Heart right ventricle (tissue), 16 donors: ENCODE data around the gene ARPC4. TPM values are rescaled to one million over a fixed set of nuclear protein-coding genes. Genes with fewer than 3 reads are reported as not detected.

ENCODE experiments used
- ATAC-seq, 8 donors: fragments of 200-7000 bp; cut with Tn5 transposase; one replicate each; pipeline ENCODE4 v1.9.1; 2020; ENCODE audit warnings: mild to moderate bottlenecking in 8 of 8, moderate library complexity in 8 of 8, moderate number of reproducible peaks in 1 of 8
- DNase-seq, 2 donors: peaks; one replicate each; pipeline ENCODE4 v3.0.0-alpha.2; 2020
- H3K27ac ChIP-seq, 10 donors: fragments of 200-600 bp; sonication (generic) in 2 of 10; one replicate each; pipeline versions ENCODE4 v1.5.0 to v1.8.0; 2020 to 2022; ENCODE audit warnings: mild to moderate bottlenecking in 3 of 10
- H3K27me3 ChIP-seq, 7 donors: fragments of 200-600 bp; one replicate each; pipeline ENCODE4 v1.8.0; 2021 to 2022; ENCODE audit warnings: mild to moderate bottlenecking in 2 of 7
- H3K36me3 ChIP-seq, 9 donors: fragments of 200-600 bp; sonication (generic) in 1 of 9; one replicate each; pipeline versions ENCODE4 v1.5.0 to v1.8.0; 2020 to 2022; ENCODE audit warnings: mild to moderate bottlenecking in 2 of 9
- H3K4me1 ChIP-seq, 9 donors: fragments of 200-600 bp; sonication (generic) in 1 of 9; one replicate each; pipeline versions ENCODE4 v1.5.0 to v1.8.0; 2020 to 2022; ENCODE audit warnings: mild to moderate bottlenecking in 4 of 9
- H3K4me3 ChIP-seq, 10 donors: fragments of 200-600 bp; sonication (generic) in 2 of 10; one replicate each; pipeline versions ENCODE4 v1.5.0 to v1.8.0; 2020 to 2022; ENCODE audit warnings: mild to moderate bottlenecking in 7 of 10, moderate library complexity in 2 of 10
- H3K9me3 ChIP-seq, 11 donors: fragments of 200-600 bp in 10 of 11; sonication (generic) in 2 of 11; one replicate each; pipeline versions ENCODE4 v1.5.0 to v1.8.0; 2013 to 2022; ENCODE audit warnings: mild to moderate bottlenecking in 2 of 11, control low read depth in 1 of 11, moderate library complexity in 1 of 11
- CTCF ChIP-seq, 9 donors: fragments of 200-600 bp; sonication (generic) in 2 of 9; IDR thresholded peaks; one replicate each; pipeline versions ENCODE4 v1.5.0 to v1.8.0; 2021 to 2022; ENCODE audit warnings: antibody characterized with exemption in 9 of 9, mild to moderate bottlenecking in 5 of 9, moderate library complexity in 1 of 9
- WGBS, 2 donors: extraction: QIAGEN DNeasy Blood & Tissue Kit; methylation state at CpG; one replicate each; pipeline ENCODE4 v1.1.7; 2013; ENCODE audit warnings: inconsistent platforms in 1 of 2; 5-methylcytosine and 5-hydroxymethylcytosine counted together
- intact Hi-C, 10 donors: fragments of 100-400 bp; cut with DNase I; formaldehyde crosslinking; loops; one replicate each; pipeline versions ENCODE4 v1.11.1 to v1.14.2; 2022
- polyA plus RNA-seq, 2 donors: library from polyadenylated mRNA; stranded (reverse); fragments of 200-250 nt; gene quantifications; one replicate each; pipeline ENCODE4 v1.2.3, GENCODE V29; 2013
- total RNA-seq, 10 donors: library from RNA; stranded (reverse); fragmentation: NEBNext Ultra II Directional in 3 of 10; extraction: Animal tissue kit (Norgen Biotek cat#: 25700) in 3 of 10; gene quantifications; one replicate each; pipeline versions ENCODE4 v1.2.1 to v1.2.4, GENCODE V29; 2021 to 2023
- donor health status: Arrhythmogenic right ventricular cardiomyopathy.
- donor health status: ischemic (EF 13 %, LVEDD 7.1; RV severe dilation, severe dysfunction).
- donor health status: healthy with polysubstance abuse.
- donor health status: DM: no; HTN: yes; CAD: no.
- donor health status: DM: no; HTN: no; CAD: no.
- donor health status: ischemic (EF 25% LVEDD 6.9; RV normal size, moderate dysfunction).
- donor health status: ischemic (EF 25% LVEDD 5.7; RV mildly dilated, moderate dysfunction).
- donor health status: healthy.
- donor health status: DM: yes; HTN: yes; CAD: no.
- donor health status: Ischemic cardiomyopathy.
- donor health status: ischemic (EF 35%, LVEDD 5.7; RV mildly dilated, moderate dysfunction).
- donor health status: nonischemic (EF 11% LVEDD 7.7; RV severe dilation, severe dysfunction).
- donor health status: DM: yes; HTN: yes; CAD: no.
- donor health status: PGD.
- donor health status: ischemic (EF 29% LVEDD 5.4; RV normal size, mild dysfunction).
- donor health status: nonischemic (EF 23%, LVEDD 6.1; RV moderate dilation, normal function).

Gene ARPC4
- total and polyA plus RNA-seq, 12 donors: 27.9 to 111 (median 55.0) TPM

- peaks cover 7 to 28% (median 18%) of the 10 kb centered on the region in 9 donors for H3K4me1 ChIP-seq
- H3K4me3 ChIP-seq: no peak overlapping the region
- no peaks in the 10 kb centered on the region for H3K27me3 ChIP-seq
- ATAC-seq: no peak
- H3K36me3 ChIP-seq: peaks cover 0 to 71% (median 32%) of the 10 kb centered on the region in 9 donors
- no peak for TF ChIP-seq CTCF (IDR thresholded peaks at IDR 0.05)
- no peak for DNase-seq
- intact Hi-C loops: no loop called here
- H3K9me3 ChIP-seq: no peaks in the 10 kb centered on the region
- WGBS, 2 donors: 94 to 97% methylated on average over 2 of the region's 2 CpGs
- H3K27ac ChIP-seq: peak overlapping the region in 2 of 10 donors; percentile 96 to 98
Measured at GRCh38 chr3:9807981-9808344, 15.1 kb downstream of the ARPC4 start.

- WGBS, 2 donors: 63 to 80% methylated on average over 7 of the region's 7 CpGs
- Histone ChIP-seq H3K36me3 (peaks cover 0 to 71% (median 30%) of the 10 kb centered on the region in 9 donors), H3K4me1 (peaks cover 6 to 24% (median 18%) of the 10 kb centered on the region in 9 donors), H3K9me3 (no peaks in the 10 kb centered on the region), H3K27me3 (no peaks in the 10 kb centered on the region), H3K27ac (peak overlapping the region in 8 of 10 donors; percentile 92 to 99 (median 96)), H3K4me3 (no peak overlapping the region)
- peak in 2 of 8 donors; percentile 15 to 25 for ATAC-seq
- TF ChIP-seq CTCF (IDR thresholded peaks at IDR 0.05): peak in 1 of 9 donors; percentile 13
- no peak for DNase-seq
- intact Hi-C loops: no loop called here
Measured at GRCh38 chr3:9808345-9809037, 15.6 kb downstream of the ARPC4 start.

- no peaks in the 10 kb centered on the region for H3K27me3 ChIP-seq
- H3K27ac ChIP-seq: peak overlapping the region in 9 of 10 donors; percentile 92 to 99 (median 96)
- TF ChIP-seq CTCF (IDR thresholded peaks at IDR 0.05): no peak
- ATAC-seq (peak in 1 of 8 donors; percentile 4), DNase-seq (no peak)
- WGBS, 2 donors: 87 to 96% methylated on average over 4 of the region's 4 CpGs
- H3K36me3 ChIP-seq: peaks cover 0 to 71% (median 23%) of the 10 kb centered on the region in 9 donors
- intact Hi-C loops: no loop called here
- peak overlapping the region in 9 of 10 donors; percentile 64 to 92 (median 78) for H3K4me3 ChIP-seq
- H3K9me3 ChIP-seq: no peaks in the 10 kb centered on the region
- H3K4me1 ChIP-seq: peaks cover 4 to 21% (median 18%) of the 10 kb centered on the region in 9 donors
Measured at GRCh38 chr3:9809239-9809614, 16.3 kb downstream of the ARPC4 start.

GRCh38 chr3:9809615-9810432, 16.9 kb downstream of the ARPC4 start, which contains the start of gene TTLL3:
Gene TTLL3 (plus strand): TSS chr3:9810262. CDS start chr3:9810662, 400 bp downstream.
- intact Hi-C loops: no loop called here
- peak; percentile 79 to 82 for DNase-seq
- TF ChIP-seq CTCF (IDR thresholded peaks at IDR 0.05): peak in 3 of 9 donors; percentile 5 to 24 (median 6)
- H3K27me3 ChIP-seq: no peaks in the 10 kb centered on the region
- 1 to 2% methylated on average over 63 to 76 of the region's 76 CpGs for WGBS, 2 donors
- peaks cover 4 to 21% (median 18%) of the 10 kb centered on the region in 9 donors for H3K4me1 ChIP-seq
- H3K4me3 ChIP-seq: peak within 1 kb of the TSS; percentile 64 to 92 (median 78)
- peak; percentile 78 to 88 (median 84) for ATAC-seq
- H3K27ac ChIP-seq: peak within 1 kb of the TSS; percentile 88 to 99 (median 96)
- peaks cover 0 to 71% (median 18%) of the 10 kb centered on the region in 9 donors for H3K36me3 ChIP-seq
- no peaks in the 10 kb centered on the region for H3K9me3 ChIP-seq
